CD14-positive monocyte (primary cell): ENCODE measurements around the gene KRTAP1-3. TPM values are rescaled to one million over a fixed set of nuclear protein-coding genes. Genes with fewer than 3 reads are reported as not detected.
A peak's percentile ranks its signal among the peaks of the same experiment; 100 is the strongest.

Experiments used
- DNase-seq, 3 donors: peaks; one replicate each; pipeline ENCODE4 v3.0.0-alpha.2; 2011 to 2022
- H2AFZ ChIP-seq: 2 replicates; pipeline ENCODE4 v1.6.0; 2012; ENCODE audit warnings: mild to moderate bottlenecking, low read depth, low read length, inconsistent platforms; ENCODE audit not compliant: insufficient read depth, poor library complexity, severe bottlenecking
- H3K27ac ChIP-seq, 2 donors: 1 replicate in 1 of 2; 2 replicates in 1 of 2; pipeline ENCODE4 v1.5.1; 2012 to 2013; ENCODE audit warnings: low read length in 2 of 2, control low read depth in 1 of 2, inconsistent platforms in 1 of 2, low read depth in 1 of 2, mild to moderate bottlenecking in 1 of 2
- H3K27me3 ChIP-seq, 2 donors: one replicate each; pipeline versions ENCODE4 v1.6.0 to v1.6.1; 2011 to 2013; ENCODE audit warnings: low read length in 2 of 2; ENCODE audit not compliant: control insufficient read depth in 2 of 2, insufficient read depth in 2 of 2
- H3K36me3 ChIP-seq, 2 donors: replicated peaks in 1 of 2; 1 replicate in 1 of 2; 2 replicates in 1 of 2; pipeline versions ENCODE4 v1.5.1 to v1.6.1; 2012 to 2013; ENCODE audit warnings: low read length in 2 of 2, control low read depth in 1 of 2, inconsistent platforms in 1 of 2, mild to moderate bottlenecking in 1 of 2; ENCODE audit not compliant: insufficient read depth in 2 of 2, control insufficient read depth in 1 of 2
- H3K4me1 ChIP-seq, 2 donors: 1 replicate in 1 of 2; 2 replicates in 1 of 2; pipeline versions ENCODE4 v1.5.1 to v1.6.1; 2012 to 2013; ENCODE audit warnings: low read length in 2 of 2, control low read depth in 1 of 2, inconsistent platforms in 1 of 2, mild to moderate bottlenecking in 1 of 2, moderate library complexity in 1 of 2; ENCODE audit not compliant: insufficient read depth in 2 of 2, control insufficient read depth in 1 of 2
- H3K4me2 ChIP-seq: replicated peaks from 2 replicates; pipeline ENCODE3; 2012; ENCODE audit warnings: low read length, moderate library complexity, mild to moderate bottlenecking; ENCODE audit not compliant: poor library complexity, severe bottlenecking; ENCODE audit errors: extremely low read depth
- H3K4me3 ChIP-seq, 3 experiments: fragments of 200-600 bp in 1 of 3; sonication (generic) in 1 of 3; replicated peaks in 1 of 3; 1 replicate in 2 of 3; 2 replicates in 1 of 3; pipeline ENCODE4 v1.5.1; 2011 to 2013; ENCODE audit warnings: low read length in 3 of 3, mild to moderate bottlenecking in 3 of 3, control low read depth in 2 of 3, low read depth in 2 of 3, inconsistent platforms in 1 of 3, moderate library complexity in 1 of 3
- H3K79me2 ChIP-seq: 2 replicates; pipeline ENCODE4 v1.6.0; 2012; ENCODE audit warnings: mild to moderate bottlenecking, control low read depth, inconsistent platforms, low read length, moderate library complexity; ENCODE audit not compliant: insufficient read depth
- H3K9ac ChIP-seq: 2 replicates; pipeline ENCODE4 v1.6.0; 2017; ENCODE audit warnings: low read length, mild to moderate bottlenecking; ENCODE audit not compliant: insufficient read depth, poor library complexity, severe bottlenecking
- H3K9me3 ChIP-seq, 2 donors: replicated peaks in 1 of 2; 1 replicate in 1 of 2; 2 replicates in 1 of 2; pipeline versions ENCODE4 v1.5.1 to v1.6.1; 2012 to 2013; ENCODE audit warnings: low read length in 2 of 2, control low read depth in 1 of 2; ENCODE audit not compliant: control insufficient read depth in 1 of 2, insufficient read depth in 1 of 2
- H4K20me1 ChIP-seq: 2 replicates; pipeline ENCODE4 v1.6.0; 2012; ENCODE audit warnings: mild to moderate bottlenecking, low read length, control low read depth, moderate library complexity; ENCODE audit not compliant: insufficient read depth
- H3K27ac Mint-ChIP-seq, 7 donors: one replicate each; pipeline ENCODE4 v1.8.0; 2020; ENCODE audit warnings: mild to moderate bottlenecking in 7 of 7, mixed read lengths in 7 of 7, moderate library complexity in 6 of 7, inconsistent platforms in 2 of 7
- H3K27me3 Mint-ChIP-seq, 3 donors: one replicate each; pipeline ENCODE4 v1.8.0; 2021 to 2022; ENCODE audit warnings: low read depth in 3 of 3, mild to moderate bottlenecking in 3 of 3, mixed read lengths in 3 of 3, moderate library complexity in 3 of 3, inconsistent platforms in 1 of 3
- H3K36me3 Mint-ChIP-seq, 2 donors: one replicate each; pipeline ENCODE4 v1.8.0; 2020; ENCODE audit warnings: mixed read lengths in 2 of 2, inconsistent platforms in 1 of 2, mild to moderate bottlenecking in 1 of 2
- H3K4me1 Mint-ChIP-seq: one replicate; pipeline ENCODE4 v1.8.0; 2020; ENCODE audit warnings: mild to moderate bottlenecking, mixed read lengths
- H3K4me3 Mint-ChIP-seq, 2 donors: one replicate each; pipeline ENCODE4 v1.8.0; 2020; ENCODE audit warnings: mild to moderate bottlenecking in 2 of 2, mixed read lengths in 2 of 2, moderate library complexity in 1 of 2
- H3K9me3 Mint-ChIP-seq, 7 donors: one replicate each; pipeline ENCODE4 v1.8.0; 2020 to 2022; ENCODE audit warnings: mixed read lengths in 7 of 7, mild to moderate bottlenecking in 6 of 7, moderate library complexity in 6 of 7, inconsistent platforms in 2 of 7
- CTCF ChIP-seq: fragments of 200-600 bp; IDR thresholded peaks from one replicate; pipeline ENCODE4 v1.8.0; 2022; ENCODE audit warnings: antibody characterized with exemption, mild to moderate bottlenecking
- WGBS: methylation state at CpG from one replicate; pipeline ENCODE4 v1.1.5; 2013; ENCODE audit warnings: missing lambda C conversion rate; ENCODE audit not compliant: insufficient coverage; 5-methylcytosine and 5-hydroxymethylcytosine counted together
- intact Hi-C, 2 donors: fragments of 100-400 bp; cut with micrococcal nuclease; formaldehyde crosslinking; loops; one replicate each; pipeline versions ENCODE4 v1.15.0 to v1.15.1; 2023
- polyA plus RNA-seq, 3 donors: library from polyadenylated mRNA; depleted of rRNA in 1 of 3; unstranded in 2 of 3; stranded (reverse) in 1 of 3; fragments of 300-500 nt in 2 of 3; fragments of >200 nt in 1 of 3; fragmentation: Illumina TruSeq in 2 of 3; gene quantifications; 1 replicate in 2 of 3; 2 replicates in 1 of 3; pipeline ENCODE4 v1.2.3, GENCODE V29; 2012 to 2021

The KRTAP1-3 gene
- polyA plus RNA-seq, 3 donors, result not detected

- H3K27me3 ChIP-seq, result peaks cover 3% of the 10 kb centered on the region in 2 donors
- no peaks in the 10 kb centered on the region for H3K79me2 ChIP-seq
- Mint-ChIP-seq H3K4me3 (no peak overlapping the region), H3K9me3 (peaks cover 0 to 2% (median 0%) of the 10 kb centered on the region in 7 donors), H3K4me1 (no peaks in the 10 kb centered on the region), H3K36me3 (no peaks in the 10 kb centered on the region), H3K27ac (no peak overlapping the region), H3K27me3 (peaks cover 13 to 18% (median 15%) of the 10 kb centered on the region in 3 donors)
- no peak overlapping the region for H3K4me3 ChIP-seq
- H3K4me2 ChIP-seq, result no peak overlapping the region
- no peaks in the 10 kb centered on the region for H4K20me1 ChIP-seq
- DNase-seq, result no peak
- H3K4me1 ChIP-seq, result no peaks in the 10 kb centered on the region
- no peak overlapping the region for H3K27ac ChIP-seq
- no peaks in the 10 kb centered on the region for H3K36me3 ChIP-seq
- H3K9ac ChIP-seq, result no peak overlapping the region
- WGBS, result no CpG with 5 or more reads among the region's 1 CpG
- no peak overlapping the region for H2AFZ ChIP-seq
- no peak for TF ChIP-seq CTCF
- no peaks in the 10 kb centered on the region for H3K9me3 ChIP-seq
- intact Hi-C loops, result no loop called here
Measured at GRCh38 chr17:40995116-40995515, 39.6 kb downstream of the KRTAP1-3 start.

- H3K27me3 ChIP-seq, result peaks cover 3% of the 10 kb centered on the region in 2 donors
- H3K4me3 ChIP-seq, result no peak within 1 kb of the TSS
- no peaks in the 10 kb centered on the region for H3K36me3 Mint-ChIP-seq
- WGBS, result 61% methylated on average over 4 of the region's 4 CpGs
- intact Hi-C loops, result no loop called here
- H3K27ac Mint-ChIP-seq, result peak within 1 kb of the TSS in 1 of 7 donors; percentile 17
- H3K4me1 Mint-ChIP-seq, result no peaks in the 10 kb centered on the region
- H3K4me1 ChIP-seq, result no peaks in the 10 kb centered on the region
- H3K4me3 Mint-ChIP-seq, result no peak within 1 kb of the TSS
- no peaks in the 10 kb centered on the region for H3K36me3 ChIP-seq
- H2AFZ ChIP-seq, result no peak within 1 kb of the TSS
- no peaks in the 10 kb centered on the region for H3K79me2 ChIP-seq
- no peaks in the 10 kb centered on the region for H4K20me1 ChIP-seq
- H3K9ac ChIP-seq, result no peak within 1 kb of the TSS
- H3K9me3 Mint-ChIP-seq, result no peaks in the 10 kb centered on the region
- peaks cover 7 to 19% (median 13%) of the 10 kb centered on the region in 3 donors for H3K27me3 Mint-ChIP-seq
- TF ChIP-seq CTCF, result no peak
- H3K9me3 ChIP-seq, result no peaks in the 10 kb centered on the region
- no peak within 1 kb of the TSS for H3K27ac ChIP-seq
- no peak for DNase-seq
- H3K4me2 ChIP-seq, result no peak within 1 kb of the TSS
Measured at GRCh38 chr17:40993839-40994238, 40.8 kb downstream of the KRTAP1-3 start, which contains the start of gene KRTAP3-3. KRTAP3-3 (minus strand) TSS chr17:40994164; CDS start chr17:40994097, 67 bp downstream.
